ENCODE results near the gene CDON. TPM values are rescaled to one million over a fixed set of nuclear protein-coding genes. Genes with fewer than 3 reads are reported as not detected.

Gene CDON
- total RNA-seq, 1 experiment from 2014 or later: 17.1 TPM

DNA sequence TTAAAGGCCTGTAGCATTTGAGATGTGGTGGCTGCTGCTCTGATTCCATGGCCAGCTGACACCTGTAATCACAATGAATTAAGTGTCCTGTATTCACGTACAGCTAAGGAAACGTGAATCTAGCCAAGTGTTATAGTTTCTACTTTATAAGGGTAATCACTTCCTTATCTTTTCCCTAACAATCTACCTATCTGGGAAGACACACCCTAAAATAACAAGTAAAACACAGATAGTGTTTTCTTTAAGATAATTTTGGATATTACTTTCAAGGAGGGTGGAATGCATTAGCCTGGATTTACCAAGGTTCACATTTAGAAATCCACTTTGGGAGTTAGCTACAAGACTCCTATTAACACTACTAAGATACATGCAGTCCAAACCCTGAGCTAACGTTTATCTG lies 11.5 kb downstream of the CDON start:
- BruUV-seq (replicated peaks): no TSS peak
- H3K4me1 ChIP-seq (ENCODE audit: control insufficient read depth, insufficient read depth, low read length): no peaks in the 10 kb centered on the region
- no peak for ATAC-seq
- TF ChIP-seq, protein P1, sequence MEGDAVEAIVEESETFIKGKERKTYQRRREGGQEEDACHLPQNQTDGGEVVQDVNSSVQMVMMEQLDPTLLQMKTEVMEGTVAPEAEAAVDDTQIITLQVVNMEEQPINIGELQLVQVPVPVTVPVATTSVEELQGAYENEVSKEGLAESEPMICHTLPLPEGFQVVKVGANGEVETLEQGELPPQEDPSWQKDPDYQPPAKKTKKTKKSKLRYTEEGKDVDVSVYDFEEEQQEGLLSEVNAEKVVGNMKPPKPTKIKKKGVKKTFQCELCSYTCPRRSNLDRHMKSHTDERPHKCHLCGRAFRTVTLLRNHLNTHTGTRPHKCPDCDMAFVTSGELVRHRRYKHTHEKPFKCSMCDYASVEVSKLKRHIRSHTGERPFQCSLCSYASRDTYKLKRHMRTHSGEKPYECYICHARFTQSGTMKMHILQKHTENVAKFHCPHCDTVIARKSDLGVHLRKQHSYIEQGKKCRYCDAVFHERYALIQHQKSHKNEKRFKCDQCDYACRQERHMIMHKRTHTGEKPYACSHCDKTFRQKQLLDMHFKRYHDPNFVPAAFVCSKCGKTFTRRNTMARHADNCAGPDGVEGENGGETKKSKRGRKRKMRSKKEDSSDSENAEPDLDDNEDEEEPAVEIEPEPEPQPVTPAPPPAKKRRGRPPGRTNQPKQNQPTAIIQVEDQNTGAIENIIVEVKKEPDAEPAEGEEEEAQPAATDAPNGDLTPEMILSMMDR (IDR thresholded peaks at IDR 0.05): no peak
- TF ChIP-seq SIN3A (IDR thresholded peaks at IDR 0.05; ENCODE audit: borderline replicate concordance, insufficient read depth, low read depth, low read length) (no peak), TCF7L2 (IDR thresholded peaks at IDR 0.05; ENCODE audit: low read depth, low read length) (no peak), POLR2AphosphoS5 (IDR thresholded peaks at IDR 0.05; ENCODE audit: low read depth, low read length) (no peak)
- TF ChIP-seq, protein P2, sequence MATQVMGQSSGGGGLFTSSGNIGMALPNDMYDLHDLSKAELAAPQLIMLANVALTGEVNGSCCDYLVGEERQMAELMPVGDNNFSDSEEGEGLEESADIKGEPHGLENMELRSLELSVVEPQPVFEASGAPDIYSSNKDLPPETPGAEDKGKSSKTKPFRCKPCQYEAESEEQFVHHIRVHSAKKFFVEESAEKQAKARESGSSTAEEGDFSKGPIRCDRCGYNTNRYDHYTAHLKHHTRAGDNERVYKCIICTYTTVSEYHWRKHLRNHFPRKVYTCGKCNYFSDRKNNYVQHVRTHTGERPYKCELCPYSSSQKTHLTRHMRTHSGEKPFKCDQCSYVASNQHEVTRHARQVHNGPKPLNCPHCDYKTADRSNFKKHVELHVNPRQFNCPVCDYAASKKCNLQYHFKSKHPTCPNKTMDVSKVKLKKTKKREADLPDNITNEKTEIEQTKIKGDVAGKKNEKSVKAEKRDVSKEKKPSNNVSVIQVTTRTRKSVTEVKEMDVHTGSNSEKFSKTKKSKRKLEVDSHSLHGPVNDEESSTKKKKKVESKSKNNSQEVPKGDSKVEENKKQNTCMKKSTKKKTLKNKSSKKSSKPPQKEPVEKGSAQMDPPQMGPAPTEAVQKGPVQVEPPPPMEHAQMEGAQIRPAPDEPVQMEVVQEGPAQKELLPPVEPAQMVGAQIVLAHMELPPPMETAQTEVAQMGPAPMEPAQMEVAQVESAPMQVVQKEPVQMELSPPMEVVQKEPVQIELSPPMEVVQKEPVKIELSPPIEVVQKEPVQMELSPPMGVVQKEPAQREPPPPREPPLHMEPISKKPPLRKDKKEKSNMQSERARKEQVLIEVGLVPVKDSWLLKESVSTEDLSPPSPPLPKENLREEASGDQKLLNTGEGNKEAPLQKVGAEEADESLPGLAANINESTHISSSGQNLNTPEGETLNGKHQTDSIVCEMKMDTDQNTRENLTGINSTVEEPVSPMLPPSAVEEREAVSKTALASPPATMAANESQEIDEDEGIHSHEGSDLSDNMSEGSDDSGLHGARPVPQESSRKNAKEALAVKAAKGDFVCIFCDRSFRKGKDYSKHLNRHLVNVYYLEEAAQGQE (IDR thresholded peaks at IDR 0.05; ENCODE audit: insufficient read depth in 1 of 2, low read depth in 2 of 2, low read length in 1 of 2): no peak
- H3K36me3 ChIP-seq (ENCODE audit: control insufficient read depth, insufficient read depth, low read length): no peaks in the 10 kb centered on the region
- intact Hi-C loops (cut with micrococcal nuclease; ENCODE audit: unreplicated experiment): no loop called here
- no peak overlapping the region for H3K27ac ChIP-seq (ENCODE audit: low read length)
- H3K9me3 ChIP-seq (ENCODE audit: control insufficient read depth, insufficient read depth, low read depth, low read length): no peaks in the 10 kb centered on the region
- no peak overlapping the region for H3K4me3 ChIP-seq (ENCODE audit: low read depth in 2 of 2, low read length in 2 of 2)
- ChIA-PET CTCF (no interaction called here), POLR2A (no interaction called here)
- H3K27me3 ChIP-seq (ENCODE audit: control insufficient read depth, insufficient read depth, low read length): no peaks in the 10 kb centered on the region
- no peak for DNase-seq (ENCODE audit: low read depth, low spot score)
- in situ Hi-C loops (cut with HindIII; ENCODE audit: low pct_unique_long_range_greater_than_20kb, low sequenced_read_pairs): no loop called here

DNA sequence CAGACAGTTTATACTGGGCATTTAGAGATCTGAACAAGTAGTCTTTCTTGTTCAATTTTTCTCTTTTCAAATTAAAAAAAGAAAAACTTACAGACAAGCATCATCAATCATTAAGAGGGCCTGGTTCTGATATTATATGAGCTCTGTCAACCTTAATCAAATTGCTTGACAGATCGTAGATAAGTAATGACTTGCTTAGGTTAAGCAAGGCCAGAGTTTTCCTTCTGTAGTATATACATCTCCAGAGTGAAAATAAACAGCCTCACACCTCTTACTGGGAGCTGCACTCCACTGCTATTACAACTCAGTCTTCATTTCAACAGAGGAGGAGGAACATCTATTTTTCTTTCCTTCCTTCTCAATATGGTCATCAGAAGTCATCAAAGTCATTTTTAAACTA lies 13.5 kb downstream of the CDON start:
- H3K36me3 ChIP-seq (ENCODE audit: control insufficient read depth, insufficient read depth, low read length): no peaks in the 10 kb centered on the region
- in situ Hi-C loops (cut with HindIII; ENCODE audit: low pct_unique_long_range_greater_than_20kb, low sequenced_read_pairs) (no loop called here), intact Hi-C loops (cut with micrococcal nuclease; ENCODE audit: unreplicated experiment) (no loop called here)
- no peak for DNase-seq (ENCODE audit: low read depth, low spot score)
- H3K9me3 ChIP-seq (ENCODE audit: control insufficient read depth, insufficient read depth, low read depth, low read length): no peaks in the 10 kb centered on the region
- TF ChIP-seq, protein P1 (IDR thresholded peaks at IDR 0.05): no peak
- TF ChIP-seq TCF7L2 (IDR thresholded peaks at IDR 0.05; ENCODE audit: low read depth, low read length) (no peak), POLR2AphosphoS5 (IDR thresholded peaks at IDR 0.05; ENCODE audit: low read depth, low read length) (no peak), SIN3A (IDR thresholded peaks at IDR 0.05; ENCODE audit: borderline replicate concordance, insufficient read depth, low read depth, low read length) (no peak)
- TF ChIP-seq, protein P2 (IDR thresholded peaks at IDR 0.05; ENCODE audit: insufficient read depth in 1 of 2, low read depth in 2 of 2, low read length in 1 of 2): no peak
- ChIA-PET CTCF (no interaction called here), POLR2A (no interaction called here)
- no peaks in the 10 kb centered on the region for H3K4me1 ChIP-seq (ENCODE audit: control insufficient read depth, insufficient read depth, low read length)
- H3K27me3 ChIP-seq (ENCODE audit: control insufficient read depth, insufficient read depth, low read length): no peaks in the 10 kb centered on the region
- no peak overlapping the region for H3K4me3 ChIP-seq (ENCODE audit: low read depth in 2 of 2, low read length in 2 of 2)
- no TSS peak for BruUV-seq (replicated peaks)
- H3K27ac ChIP-seq (ENCODE audit: low read length): no peak overlapping the region
- no peak for ATAC-seq

Measured in Panc1 (cell line).